Fibroblast of pulmonary artery (primary cell): Measurements from ENCODE around the gene ACBD6.

Experiments used
- DNase-seq: peaks from one replicate; pipeline ENCODE4 v3.0.0-alpha.2; 2010; ENCODE audit warnings: low read depth
- H3K4me3 ChIP-seq: replicated peaks from 2 replicates; pipeline ENCODE4 v1.5.1; 2011; ENCODE audit warnings: low read depth, mild to moderate bottlenecking, control low read depth, low read length, moderate library complexity
- TF ChIP-seq, protein P1 (sequence below): IDR thresholded peaks from 2 replicates; pipeline ENCODE4 v1.5.1; 2011; ENCODE audit warnings: mild to moderate bottlenecking, control low read depth, low read length, inconsistent platforms; ENCODE audit errors: missing control alignments

ACBD6 gene

GRCh38 chr1:180515857-180516388 is 13.5 kb upstream of the ACBD6 start:
- TF ChIP-seq, protein P1, sequence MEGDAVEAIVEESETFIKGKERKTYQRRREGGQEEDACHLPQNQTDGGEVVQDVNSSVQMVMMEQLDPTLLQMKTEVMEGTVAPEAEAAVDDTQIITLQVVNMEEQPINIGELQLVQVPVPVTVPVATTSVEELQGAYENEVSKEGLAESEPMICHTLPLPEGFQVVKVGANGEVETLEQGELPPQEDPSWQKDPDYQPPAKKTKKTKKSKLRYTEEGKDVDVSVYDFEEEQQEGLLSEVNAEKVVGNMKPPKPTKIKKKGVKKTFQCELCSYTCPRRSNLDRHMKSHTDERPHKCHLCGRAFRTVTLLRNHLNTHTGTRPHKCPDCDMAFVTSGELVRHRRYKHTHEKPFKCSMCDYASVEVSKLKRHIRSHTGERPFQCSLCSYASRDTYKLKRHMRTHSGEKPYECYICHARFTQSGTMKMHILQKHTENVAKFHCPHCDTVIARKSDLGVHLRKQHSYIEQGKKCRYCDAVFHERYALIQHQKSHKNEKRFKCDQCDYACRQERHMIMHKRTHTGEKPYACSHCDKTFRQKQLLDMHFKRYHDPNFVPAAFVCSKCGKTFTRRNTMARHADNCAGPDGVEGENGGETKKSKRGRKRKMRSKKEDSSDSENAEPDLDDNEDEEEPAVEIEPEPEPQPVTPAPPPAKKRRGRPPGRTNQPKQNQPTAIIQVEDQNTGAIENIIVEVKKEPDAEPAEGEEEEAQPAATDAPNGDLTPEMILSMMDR, result peak; percentile 85
- no peak overlapping the region for H3K4me3 ChIP-seq
- DNase-seq, result peak; percentile 90

DNA sequence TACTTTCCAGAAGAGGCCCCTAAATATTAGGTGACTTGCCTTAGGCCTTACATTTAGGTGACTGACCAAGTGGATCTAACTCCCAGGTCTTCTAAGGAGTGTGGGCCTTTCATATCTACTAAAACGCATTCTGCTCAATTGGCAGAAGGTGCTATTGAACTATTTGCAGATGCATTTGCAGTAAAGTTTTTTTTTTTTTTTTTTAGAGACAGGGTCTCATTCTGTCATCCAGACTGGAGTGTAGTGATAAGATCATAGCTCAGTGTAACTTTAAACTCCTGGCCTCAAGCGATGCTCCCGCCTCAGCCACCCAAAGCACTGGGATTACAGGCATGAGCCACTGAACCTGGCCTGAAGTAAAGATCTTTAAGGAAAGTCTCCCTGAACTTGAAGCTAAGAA is 13.0 kb upstream of the ACBD6 start:
- no peak for DNase-seq
- TF ChIP-seq, protein P1, result no peak
- H3K4me3 ChIP-seq, result no peak overlapping the region

DNA sequence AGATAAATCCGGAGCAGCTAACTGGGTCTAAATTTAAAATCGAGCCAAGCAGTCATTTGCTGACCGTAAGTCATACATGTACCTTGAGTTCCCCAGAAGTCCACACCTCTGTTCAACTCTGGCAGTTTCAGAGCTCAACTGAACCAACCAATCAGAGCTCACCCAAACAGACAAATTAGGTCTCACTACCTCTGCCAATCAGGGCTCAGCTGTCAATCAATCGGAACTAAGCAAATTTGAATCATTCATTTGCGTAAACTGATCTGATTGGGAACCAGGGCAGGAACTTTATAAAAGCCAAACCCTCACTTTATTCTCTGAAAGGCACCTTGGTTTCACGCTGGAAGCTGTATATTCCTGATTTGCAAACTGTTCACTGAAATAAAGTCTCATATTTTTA is 11.2 kb upstream of the ACBD6 start:
- H3K4me3 ChIP-seq, result no peak overlapping the region
- TF ChIP-seq, protein P1, result no peak
- DNase-seq, result no peak

DNA sequence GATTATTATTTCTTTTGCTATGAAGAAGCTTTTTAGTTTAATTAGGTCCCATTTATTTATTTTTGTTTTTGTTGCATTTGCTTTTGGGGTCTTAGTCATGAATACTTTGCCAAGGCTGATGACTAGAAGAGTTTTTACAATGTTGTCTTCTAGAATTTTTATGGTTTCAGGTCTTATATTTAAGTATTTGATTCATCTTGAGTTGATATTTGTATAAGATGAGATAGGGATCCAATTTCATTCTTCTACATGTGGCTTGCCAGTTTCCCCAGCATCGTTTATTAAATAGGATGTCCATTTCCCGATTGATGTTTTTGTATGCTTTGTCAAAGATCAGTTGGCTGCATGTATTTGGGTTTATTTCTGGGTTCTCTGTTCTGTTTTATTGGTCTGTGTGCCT is 8.5 kb upstream of the ACBD6 start:
- TF ChIP-seq, protein P1, result no peak
- no peak overlapping the region for H3K4me3 ChIP-seq
- no peak for DNase-seq

DNA sequence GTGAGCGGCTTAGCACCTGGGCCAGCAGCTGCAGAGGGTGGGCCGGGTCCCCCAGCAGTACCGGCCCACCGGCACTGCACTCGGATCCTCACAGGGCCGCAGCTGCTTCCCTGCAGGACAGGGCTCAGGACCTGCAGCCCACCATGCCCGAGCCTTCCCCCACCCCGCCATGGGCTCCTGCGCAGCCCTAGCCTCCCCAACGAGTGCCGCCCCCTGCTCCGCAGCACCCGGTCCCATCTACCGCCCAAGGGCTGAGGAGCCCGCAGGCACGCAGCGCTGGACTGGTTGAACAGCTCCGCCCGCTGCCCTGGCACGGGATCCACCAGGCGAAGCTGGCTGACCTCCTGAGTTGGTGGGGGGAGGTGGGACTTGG is 6.3 kb upstream of the ACBD6 start:
- no peak overlapping the region for H3K4me3 ChIP-seq
- DNase-seq, result no peak
- TF ChIP-seq, protein P1, result no peak

- no peak overlapping the region for H3K4me3 ChIP-seq
- TF ChIP-seq, protein P1, result no peak
- DNase-seq, result peak; percentile 47
Observed at GRCh38 chr1:180507795-180508724, 5.7 kb upstream of the ACBD6 start.
